C4-2B (cell line): ENCODE results near the gene UHRF2.

Experiments used
- CTCF ChIP-seq: fragments of 450-650 bp; conservative IDR thresholded peaks from 2 replicates; pipeline ENCODE4 v1.5.1; 2017; ENCODE audit warnings: mild to moderate bottlenecking
- ZFX ChIP-seq: fragments of 450-650 bp; IDR thresholded peaks from 2 replicates; pipeline ENCODE4 v1.6.1; 2017

GRCh38 chr9:6409811-6410210 is 3.2 kb upstream of the UHRF2 start:
- TF ChIP-seq CTCF (no peak), ZFX (no peak)
